NCI-H1092 (cell line): ENCODE measurements around the gene TREML2.
"Not testable (repeated sequence)": the region's sequence is repeated elsewhere in the genome, so short reads cannot be mapped to it uniquely, and the experiment has no call there.

Experiments used
- DNase-seq: peaks from one replicate; lab custom pipeline; 2025; lab: John Stamatoyannopoulos, UW

TREML2 gene

DNA sequence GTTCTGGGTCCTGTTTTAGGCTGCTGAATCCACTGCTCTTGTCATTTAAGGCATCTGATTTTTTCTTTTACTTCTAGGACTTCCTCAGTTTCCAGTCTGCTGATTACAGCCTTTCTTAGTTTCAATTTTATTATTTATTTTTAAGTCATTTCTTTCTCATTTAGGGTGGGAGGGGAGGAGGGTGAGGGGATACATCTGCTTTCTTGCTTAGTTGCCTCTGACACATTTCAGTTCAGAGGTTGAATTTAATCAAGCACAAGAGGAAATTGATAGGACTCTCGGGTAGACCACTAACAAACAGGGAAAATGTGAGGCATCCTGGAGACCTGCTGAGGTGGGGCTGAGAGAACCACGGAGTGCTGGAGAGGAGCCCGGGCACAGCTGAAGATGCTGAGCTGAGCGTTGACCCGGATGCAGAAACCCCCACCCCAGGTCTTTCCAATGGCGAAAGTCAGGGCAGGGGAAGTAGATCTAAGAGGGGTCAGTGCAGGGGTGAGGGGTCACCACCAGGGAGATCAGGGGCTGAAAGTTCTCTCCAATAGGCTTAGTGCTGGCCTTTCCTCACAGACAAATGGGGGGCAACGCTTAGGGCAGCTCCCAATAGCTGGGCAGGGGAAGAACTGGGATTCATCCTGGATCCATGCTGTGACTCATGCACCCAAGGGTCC lies 7.6 kb upstream of the TREML2 start:
- DNase-seq: no peak

DNA sequence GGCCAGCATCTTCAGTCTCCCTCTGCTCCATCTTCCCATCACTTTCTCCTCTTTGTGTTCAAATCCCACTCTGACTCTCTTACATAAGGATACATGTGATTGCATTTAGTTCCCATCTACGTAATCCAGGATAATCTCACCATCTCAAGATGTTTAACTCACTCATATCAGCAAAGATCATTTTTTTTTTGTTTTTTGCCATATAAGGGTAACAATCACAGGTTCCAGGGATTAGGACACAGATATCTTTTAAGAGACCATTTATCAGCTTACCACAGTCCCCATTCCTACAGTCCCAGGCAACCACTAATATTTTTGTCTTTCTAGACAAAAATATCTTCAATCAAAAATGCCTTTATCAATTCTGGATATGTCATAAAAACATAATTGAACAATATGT lies 3.2 kb upstream of the TREML2 start:
- no peak for DNase-seq

DNA sequence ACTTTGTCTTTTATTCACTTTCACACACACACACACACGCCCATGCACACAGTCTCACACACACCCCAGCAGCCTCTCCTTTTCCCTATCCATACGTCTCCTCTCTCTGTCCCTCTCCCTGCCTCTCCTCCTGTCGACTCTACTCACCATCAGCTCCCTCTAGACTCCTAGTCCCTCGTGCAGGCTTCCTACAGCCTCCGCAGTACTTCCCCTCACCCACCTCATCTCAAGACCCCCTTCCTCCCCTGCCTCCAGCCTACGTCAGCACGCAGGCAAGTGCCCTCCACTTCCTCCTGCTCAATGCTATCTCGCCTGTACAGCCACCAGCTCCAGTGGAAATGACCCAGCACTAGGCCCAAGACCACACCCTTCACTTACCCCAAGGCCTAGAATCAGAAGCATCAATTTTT lies 820 bp upstream of the TREML2 start:
- DNase-seq: no peak

DNA sequence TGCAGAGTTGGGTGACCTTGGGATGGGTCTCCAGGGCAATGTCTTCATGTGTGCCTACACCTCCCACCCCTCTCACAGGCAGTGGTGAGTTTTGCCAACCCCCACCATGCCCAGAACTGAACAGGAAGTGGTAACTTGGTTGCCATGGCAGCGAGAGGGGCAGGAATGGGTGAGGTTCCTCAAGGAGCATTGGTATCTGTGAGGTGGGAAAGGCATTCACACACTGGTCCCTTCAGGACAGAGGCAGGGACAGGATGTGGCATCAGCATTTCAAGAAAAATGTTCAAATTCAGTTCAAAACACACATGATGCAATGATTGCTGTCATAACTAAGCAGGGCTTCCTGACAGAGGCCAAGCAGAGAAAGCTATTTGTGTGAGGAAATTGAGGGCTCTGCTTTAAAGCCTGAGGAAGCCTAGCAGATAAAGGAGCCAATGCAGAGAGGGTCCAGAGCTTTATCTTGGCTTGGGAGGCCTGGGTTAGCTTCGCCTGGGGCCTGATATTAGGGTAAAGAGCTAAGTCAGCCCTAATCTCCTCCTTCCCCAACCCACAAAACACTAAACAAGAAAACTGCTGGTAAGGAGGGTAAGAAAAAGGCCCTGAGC lies 551 bp downstream of the TREML2 start:
- no peak for DNase-seq

DNA sequence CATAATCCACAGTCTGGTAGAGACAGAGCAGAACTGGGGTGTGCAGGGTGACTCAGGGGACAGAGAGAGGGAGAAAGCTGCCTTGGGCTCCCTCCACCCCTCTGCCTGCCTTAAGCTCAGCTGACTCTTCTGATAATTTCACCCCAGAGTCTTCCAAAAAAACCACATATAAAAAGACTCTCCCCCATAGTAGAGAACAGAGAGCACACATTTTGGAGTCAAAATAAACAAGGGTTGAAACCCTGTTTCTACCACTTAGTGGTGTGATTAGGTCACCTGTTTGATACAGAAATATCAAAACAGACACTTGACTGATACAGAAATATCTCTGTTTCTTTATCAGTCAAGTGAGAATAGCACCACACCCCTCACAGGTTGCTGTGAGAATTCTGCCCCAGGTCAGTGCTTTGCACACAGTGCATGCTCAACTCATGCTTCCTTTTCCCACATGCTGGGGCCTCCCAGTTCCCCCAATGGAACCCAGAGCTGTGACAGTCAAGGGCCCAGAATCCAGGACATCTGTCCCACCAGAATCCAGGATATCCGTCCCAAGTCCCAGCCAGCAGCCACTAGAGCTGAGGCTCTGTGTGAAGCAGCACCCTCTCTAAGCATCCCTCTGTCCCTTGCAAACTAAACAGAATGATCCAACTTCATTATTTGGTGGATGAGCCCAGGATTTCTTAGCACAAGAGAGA lies 1.2 kb downstream of the TREML2 start:
- DNase-seq: no peak

DNA sequence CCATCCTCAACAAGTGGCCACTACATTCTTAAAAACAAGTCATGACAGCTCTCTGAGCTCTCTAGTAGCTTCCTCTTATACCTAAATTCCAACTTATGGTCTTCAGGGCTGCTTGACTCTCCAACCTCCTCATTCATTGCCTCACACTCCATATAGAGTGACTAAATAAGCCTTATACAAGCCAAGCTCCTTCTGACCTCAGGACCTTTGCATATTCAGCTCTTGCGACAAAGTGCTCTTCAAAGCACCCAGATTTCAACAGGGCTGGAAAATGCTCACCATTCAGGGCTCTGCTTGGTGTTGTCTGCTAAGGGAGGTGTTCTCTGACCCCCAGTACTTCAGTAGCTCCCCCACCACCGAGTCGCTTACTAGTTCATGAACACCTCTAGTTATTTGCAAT lies 3.7 kb downstream of the TREML2 start:
- no peak for DNase-seq

DNA sequence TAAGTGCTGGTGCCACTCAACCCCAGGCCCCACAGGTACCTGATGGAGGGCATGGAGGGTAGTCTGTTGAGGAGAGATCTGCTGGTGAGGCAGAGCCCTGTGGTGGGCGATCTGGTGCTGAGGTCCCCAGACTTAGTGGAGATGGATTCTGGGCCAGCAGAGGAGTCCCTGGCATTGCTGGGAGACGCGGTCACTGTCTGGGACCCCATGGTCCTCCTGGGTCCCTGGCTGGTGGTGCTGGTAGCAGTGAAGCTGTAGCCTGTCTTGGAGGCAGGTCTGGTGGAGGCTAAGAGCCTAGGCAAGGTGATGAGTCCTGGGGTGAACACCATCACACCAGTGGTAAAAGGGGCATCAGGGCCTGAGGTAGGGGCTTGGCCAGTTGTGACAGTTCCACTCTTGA lies 6.6 kb downstream of the TREML2 start:
- no peak for DNase-seq

DNA sequence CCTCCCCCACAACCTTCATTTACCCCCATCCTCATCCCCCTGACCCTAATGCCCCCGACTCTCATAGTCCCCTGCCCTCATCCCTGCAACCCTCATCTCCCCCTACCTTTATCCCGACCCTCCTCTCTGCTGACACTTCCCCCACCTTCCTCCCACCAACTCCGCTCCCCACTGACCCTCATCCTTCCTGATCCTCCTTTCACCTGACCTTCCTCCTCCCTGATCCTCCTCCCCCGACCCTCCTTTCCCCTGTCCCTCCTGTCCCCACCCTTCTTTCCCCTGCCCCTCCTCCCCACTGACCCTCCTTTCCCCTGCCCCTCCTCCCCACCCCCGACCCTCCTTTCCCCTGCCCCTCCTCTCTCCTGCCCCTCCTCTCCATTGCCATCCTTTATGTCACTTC lies 7.1 kb downstream of the TREML2 start:
- no peak for DNase-seq

DNA sequence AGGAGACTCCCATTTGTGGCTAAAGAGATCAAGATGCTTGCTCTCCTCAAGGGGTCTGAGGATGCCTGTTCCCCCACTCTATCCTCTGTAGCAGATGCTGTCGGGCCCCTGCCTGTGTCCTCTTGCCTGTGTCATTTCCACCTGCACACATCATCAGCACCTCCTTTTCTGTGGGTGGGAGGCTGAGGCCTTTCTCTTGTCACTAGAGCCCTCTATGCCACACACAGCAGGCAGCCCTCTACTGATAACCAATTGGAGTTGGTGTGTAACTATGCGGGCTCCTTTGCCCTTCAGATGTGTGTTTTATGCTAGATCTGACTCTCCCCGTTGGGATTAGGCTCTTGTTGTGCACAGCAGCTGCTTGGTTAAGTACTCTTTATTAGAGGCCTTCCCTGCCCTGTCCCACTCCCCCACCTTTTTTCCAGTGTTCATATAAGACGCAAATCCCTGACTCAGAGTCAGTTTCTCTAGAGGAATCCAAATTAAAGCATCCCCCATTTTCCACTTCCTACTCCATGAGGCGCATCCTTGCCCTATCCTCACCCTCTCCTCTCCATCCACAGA lies 7.7 kb downstream of the TREML2 start:
- DNase-seq: no peak

DNA sequence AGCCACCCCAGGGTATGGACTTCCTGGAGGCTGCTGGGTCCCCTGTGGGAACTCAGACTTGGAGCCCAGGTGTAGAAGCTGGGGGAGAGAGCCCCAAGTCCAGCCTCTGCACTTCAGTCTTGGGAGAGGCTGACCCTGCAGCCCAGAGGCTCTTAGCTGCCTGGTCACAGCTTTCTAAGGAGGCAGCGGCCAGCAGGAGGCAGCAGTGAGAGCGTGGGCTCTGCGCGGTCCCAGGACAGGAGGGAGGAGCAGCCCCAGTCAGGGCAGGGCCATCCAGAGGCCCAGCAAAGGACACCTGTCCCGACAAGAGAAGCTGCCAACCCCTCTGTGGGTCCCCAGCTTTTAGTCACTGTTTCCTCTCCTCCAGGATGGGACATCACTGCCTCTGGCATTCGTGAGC lies 9.4 kb downstream of the TREML2 start:
- no peak for DNase-seq

DNA sequence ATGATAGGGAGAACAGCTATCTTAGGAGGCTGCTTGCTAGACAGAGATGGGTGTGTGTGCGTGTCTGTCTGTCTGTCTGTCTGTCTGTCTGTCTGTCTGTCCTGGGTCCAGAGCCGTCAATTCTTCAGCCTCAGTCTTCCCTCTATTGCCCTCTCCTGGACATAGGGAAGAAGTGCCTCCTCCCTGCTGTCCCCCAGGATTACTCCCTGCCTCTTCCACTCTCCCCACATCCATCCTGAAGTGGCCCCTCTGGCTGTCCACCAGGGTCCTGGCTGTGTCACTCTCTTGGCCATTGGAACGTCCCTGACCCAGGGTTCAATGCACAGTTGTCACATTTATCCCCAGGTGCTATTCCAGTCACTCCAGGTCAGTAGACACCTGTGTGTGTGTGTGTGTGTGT lies 10.2 kb downstream of the TREML2 start:
- DNase-seq: no peak

DNA sequence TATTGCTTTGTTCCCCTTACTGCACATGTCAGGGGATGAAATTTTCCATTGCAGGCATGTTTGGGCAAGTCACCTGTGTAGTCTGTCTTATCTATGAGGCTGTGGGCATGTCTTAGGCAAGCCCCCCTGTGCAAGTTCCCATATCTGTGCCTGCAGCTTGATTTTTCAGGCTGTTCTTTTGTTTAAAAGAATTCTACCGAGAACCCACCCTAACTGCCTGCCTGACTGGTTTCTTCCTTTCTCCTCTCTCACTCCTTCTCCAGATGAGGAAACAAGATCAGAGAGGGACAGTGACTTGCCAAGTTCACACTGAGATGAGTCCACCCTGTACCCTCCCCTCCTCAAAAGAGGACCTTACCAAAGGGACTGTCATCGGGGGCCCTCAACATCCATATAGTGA lies 11.0 kb downstream of the TREML2 start:
- no peak for DNase-seq

DNA sequence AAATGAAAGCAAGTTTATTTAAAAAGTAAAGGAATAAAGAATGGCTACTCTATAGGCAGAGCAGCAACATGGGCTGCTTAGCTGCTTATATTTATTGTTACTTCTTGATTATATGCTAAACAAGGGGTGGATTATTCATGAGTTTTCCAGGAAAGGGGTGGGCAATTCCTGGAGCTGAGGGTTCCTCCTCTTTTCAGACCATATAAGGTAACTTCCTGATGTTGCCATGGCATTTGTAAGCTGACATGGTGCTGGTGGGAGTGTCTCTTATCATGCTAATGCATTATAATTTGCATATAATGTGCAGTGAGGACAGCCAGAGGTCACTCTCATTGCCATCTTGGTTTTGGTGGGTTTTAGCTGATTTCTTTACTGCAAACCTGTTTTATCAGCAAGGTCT lies 11.9 kb downstream of the TREML2 start:
- not testable (repeated sequence) for DNase-seq

DNA sequence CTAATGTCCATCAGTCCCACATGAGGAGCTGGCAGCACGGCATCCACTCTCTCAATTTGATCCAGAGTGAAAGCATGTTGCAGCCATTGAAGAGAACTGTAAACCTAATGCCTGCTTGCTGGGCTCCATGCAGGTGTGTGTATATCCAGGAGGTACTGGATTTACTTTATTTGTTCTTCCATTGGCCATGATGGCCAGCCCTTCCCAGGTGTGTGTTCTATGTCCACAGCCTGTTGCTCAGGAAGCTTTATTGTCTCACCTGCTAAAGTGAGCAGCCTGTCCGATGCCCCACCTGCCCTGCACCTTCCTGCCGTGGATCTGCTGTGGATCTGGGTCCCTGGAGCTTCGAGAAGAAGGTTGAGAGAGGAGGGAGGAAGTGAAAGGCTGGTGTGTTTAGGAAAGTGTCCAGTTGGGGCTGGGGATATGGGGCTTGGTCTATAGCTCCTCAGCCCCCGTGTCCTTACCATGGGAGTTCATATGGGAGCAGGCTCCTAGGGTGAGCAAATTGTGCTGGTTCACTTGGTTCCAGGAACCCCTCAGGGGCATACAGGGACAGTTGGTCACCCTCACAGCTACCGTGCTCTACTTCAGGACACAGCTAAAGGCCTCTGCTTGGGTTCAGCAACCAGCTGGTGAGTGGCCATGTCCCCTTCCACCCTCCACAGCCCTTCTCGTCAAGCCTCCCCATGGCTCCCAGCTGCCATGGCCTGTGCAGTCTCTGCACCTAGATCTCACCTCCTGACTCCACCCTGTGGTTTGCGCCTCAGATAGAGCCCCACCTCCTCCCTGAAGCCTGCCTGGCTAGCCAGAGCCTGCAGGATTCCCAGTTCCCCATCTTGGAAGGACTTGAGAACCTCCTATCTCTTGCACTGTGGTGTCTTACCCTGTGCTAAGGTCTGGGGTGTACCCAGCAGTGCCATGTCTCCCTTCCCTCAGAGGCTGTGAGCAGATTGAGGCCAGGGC lies 12.7 kb downstream of the TREML2 start:
- DNase-seq: no peak

DNA sequence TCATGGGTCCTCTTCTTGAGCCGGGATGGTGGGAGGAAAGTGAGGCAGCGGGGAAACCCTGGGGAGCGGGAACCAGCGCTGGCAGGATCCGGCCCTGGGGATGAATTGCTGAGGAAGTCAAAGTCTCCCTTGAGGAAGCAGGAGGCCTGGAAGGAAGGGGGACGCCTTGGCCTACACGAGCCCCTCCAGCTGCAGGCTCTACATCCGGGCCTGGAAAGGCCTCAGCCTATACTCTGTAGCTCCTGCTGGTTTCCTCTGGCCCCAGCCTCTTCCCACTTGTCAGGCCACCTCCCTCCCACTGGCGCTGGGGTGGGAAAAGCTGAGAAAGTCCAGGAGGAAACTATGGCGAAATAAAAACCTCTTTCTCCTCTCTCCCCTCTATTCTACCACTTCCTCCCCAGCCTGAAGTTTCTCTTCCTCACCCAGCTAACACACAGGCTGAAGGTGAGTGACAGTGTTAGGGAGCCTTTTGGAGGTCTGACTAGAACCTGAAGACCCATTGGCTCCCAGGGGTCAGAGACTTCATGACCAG lies 14.9 kb downstream of the TREML2 start:
- no peak for DNase-seq

DNA sequence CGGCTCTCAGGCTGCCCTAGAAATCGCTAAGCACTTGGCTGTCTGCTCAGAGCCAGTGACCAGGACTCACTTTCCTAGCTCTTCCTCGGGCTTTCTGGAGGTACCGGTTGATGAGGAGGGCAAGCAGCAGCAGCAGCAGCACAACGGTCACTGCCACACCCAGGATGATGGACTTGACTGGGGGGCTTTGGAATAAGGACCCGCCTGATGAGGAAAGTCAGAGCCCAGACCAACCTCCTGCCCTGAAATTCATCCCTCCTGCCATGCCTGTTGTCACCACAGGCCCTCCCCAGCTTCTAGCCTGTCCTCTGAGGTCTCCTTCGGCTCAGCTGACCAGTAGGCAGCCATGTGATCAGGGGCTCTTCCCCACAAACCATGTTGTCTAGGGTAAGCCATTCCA lies 16.2 kb downstream of the TREML2 start:
- no peak for DNase-seq

DNA sequence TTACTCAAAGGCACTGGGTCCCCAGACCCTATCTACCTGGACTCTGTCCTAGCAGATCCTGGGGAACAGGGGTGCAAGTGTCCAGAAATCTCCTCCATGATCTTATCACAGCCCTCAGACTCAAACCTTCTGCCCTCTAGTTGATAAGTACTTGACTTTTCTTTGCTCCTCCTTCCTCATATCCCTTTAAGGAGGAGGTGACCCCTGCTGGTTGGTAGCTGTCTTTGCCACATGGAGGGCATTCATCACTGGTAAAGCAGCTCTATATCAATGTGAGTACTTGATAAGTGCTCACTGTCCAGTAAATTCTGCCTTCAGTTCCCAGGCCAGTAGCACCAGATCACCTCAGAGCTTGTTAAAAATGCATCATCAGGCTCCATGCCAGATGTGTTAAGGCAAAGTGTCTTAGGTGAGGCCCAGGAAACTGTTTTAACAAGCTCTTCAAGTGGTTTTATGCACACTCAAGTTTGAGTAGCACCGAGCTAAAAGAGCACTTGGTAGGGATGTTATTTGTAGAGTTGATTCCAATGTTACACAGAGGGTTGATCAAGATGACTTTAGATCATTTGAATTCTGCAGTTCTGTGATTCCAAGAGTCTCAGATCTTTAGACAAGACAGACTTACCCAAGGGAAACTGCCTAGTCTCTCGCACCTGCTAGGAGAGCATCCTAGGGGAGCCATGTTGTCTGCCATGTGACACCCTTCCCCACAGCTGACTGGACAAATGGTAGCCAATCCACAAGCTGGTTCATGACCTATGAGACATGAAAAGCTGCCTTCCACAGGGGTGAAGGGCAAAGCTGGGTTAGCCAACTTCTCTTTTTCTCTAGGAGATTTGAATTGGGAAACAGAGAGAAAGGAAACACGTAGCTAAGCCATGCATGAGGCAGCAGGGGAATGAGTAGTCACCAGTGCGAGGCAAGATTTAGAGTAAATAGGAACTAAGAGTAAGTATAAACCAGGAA lies 18.6 kb downstream of the TREML2 start:
- DNase-seq: peak; percentile 24

DNA sequence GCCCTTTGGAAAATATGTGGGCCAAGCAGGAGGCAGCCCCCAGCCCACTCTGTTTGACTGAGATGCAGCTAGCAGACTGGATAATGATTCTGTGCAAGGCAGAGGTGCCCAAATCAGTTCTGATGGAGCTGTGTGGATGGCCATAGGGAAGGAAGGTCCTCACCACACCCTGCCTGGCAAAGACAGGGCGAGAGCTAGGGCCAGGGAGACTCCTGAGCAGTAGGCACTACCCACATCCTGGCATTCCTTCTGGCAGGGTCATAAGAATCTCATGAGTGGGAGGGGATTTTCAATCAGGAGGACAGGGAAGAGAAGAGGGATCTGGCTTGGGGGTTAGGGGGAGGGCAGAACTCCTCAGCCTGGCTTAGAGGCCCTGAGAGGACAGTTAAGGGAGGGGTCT lies 19.4 kb downstream of the TREML2 start:
- DNase-seq: no peak

DNA sequence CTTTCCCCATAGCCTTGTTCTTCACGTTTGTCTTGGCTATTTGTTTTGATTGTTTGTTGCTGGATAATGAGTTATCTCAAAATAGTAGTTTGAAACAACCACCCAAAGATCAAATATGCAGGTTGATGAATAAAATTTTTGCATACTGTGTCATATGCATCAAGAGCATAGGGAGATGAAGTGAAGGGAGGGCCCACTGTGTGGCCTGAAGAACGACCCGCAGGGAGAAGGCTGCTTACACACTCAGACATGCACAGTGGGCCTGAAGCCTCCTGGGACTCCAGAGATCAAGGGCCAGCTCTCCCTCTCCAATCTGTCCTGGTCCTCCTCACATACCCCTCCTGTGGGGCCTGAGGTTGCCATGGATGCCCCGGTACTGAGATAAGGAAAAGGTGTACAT lies 21.8 kb downstream of the TREML2 start:
- no peak for DNase-seq

DNA sequence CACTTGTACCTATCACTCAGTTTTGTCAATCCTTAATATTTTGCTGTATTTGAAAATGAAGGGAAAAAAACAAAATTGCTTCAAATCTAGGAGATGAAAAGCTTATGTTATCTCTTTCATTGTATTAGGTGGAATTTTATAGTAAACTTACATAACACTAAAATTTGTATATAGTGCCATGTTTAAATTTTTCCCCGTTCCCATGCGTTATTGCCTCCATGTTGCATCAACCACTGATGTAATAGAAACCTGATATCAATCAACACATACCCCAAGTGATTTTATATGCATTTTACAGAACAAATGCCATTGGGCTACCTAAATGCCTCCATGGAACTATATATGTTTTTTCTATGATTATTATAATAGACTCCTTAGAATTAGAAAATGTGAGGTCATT lies 23.3 kb downstream of the TREML2 start:
- no peak for DNase-seq

DNA sequence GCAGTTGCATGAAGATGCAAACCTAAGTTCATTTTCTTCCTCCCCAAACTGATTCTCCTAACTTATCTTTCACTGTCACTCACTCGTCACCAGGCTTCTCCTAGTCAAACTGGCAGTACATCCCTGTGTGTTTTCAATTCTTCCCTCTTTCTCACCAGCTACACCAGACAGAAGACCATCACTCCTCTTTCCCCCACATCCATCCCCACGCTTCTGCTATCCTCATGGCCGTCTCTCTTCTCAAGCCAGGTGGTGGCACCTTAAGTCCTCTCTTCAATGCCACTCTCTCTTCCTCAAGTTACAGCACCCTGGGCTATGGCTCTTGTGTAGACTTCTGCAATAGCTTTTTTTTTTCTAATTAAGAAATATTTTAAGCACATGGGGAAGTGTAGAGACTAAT lies 23.7 kb downstream of the TREML2 start:
- no peak for DNase-seq
